Hepatic stellate cell (primary cell): ENCODE results near the gene SLC4A3.
"Not testable (repeated sequence)": the region's sequence is repeated elsewhere in the genome, so short reads cannot be mapped to it uniquely, and the experiment has no call there.

Experiments
- DNase-seq: peaks from one replicate; pipeline ENCODE4 v3.0.0; 2011; ENCODE audit warnings: low spot score

The SLC4A3 gene

DNA sequence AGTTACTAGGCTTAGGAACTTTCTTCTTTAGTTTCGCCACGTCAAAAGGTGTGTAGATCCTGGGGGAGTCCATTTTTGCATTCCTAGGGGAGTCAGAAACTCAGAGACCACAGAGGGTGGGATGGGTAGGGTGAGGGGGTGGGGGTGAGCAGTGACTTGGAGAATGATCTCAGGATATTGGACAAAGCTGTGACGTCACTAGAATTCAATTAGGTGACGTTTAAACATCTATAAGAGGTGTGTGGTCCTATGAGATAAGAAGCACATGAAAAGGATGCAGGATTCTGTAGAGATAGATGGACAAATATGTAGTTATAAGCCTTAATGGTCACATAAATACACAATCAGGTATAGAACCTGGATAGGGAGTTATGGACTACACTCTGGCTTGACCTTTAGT lies 21.5 kb downstream of the SLC4A3 start:
- no peak for DNase-seq

DNA sequence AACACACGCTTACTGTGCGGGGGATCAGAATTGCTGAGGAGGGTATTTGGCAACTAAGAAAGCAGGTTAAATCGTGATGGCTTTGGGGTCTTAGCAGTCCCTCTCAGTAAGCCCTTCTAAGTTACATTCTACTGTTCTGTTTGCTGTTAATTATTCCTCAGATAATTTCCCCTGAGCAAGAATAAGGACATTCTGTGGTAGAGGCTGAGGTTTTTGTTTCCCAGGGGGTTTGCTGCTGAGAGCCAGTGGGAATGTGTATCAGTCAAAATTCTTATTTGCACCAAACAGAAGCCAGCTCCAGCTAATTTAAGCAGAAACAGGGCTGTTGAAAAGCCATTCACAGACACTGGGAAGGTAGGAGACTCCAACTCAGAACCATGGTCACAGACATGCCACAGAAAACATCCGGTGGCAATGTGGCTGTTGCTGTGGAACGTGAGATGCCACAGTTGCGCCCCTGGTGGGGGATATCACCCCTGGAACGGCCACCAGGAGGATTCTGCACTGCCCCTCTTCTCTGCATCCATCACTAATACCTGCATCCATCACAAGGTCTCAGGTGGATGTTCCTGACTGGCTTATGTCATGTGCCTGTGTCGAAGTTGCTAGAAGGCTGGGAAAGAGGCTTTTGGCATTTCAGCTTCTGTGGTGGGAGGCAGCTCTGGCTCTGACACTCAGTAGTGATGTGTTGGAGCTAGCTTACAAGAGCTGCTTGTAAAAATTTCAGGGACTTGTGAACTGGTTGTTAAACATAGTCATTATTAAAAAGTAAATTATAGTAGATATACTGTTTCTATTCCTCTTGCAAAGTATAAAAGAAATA lies 23.2 kb downstream of the SLC4A3 start:
- no peak for DNase-seq

DNA sequence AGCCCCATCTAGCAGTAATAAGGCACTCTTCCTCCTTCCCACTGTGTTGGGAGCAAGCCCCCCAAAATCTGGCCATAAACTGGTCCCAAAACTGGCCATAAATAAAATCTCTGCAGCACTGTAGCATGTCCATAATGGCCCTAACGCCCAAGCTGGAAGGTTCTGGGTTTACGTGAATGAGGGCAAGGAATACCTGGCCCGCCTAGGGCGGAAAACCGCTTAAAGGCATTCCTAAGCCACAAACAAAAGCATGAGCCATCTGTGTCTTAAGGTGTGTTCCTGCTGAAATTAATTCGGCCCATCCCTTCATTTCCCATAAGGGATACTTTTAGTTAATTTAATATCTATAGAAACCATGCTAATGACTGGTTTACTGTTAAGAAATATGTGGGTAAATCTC lies 24.2 kb downstream of the SLC4A3 start:
- DNase-seq: not testable (repeated sequence)

DNA sequence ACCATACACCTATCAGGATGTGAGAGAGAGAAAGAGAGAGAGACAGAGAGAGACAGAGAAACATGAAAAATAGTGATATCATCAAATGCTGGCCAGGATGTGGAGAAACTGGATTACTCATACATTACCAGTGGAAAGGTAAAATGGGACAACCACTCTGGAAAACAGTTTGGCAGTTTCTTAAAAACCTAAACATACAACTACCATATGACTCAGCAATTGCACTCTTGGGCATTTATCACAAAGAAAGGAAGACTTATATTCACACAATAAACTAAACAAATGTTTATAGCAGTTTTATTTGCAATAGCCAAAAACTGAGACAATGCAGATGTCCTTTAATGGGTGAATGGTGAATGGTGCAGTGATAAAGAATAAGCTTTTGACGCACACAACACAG lies 29.1 kb downstream of the SLC4A3 start:
- DNase-seq: no peak

DNA sequence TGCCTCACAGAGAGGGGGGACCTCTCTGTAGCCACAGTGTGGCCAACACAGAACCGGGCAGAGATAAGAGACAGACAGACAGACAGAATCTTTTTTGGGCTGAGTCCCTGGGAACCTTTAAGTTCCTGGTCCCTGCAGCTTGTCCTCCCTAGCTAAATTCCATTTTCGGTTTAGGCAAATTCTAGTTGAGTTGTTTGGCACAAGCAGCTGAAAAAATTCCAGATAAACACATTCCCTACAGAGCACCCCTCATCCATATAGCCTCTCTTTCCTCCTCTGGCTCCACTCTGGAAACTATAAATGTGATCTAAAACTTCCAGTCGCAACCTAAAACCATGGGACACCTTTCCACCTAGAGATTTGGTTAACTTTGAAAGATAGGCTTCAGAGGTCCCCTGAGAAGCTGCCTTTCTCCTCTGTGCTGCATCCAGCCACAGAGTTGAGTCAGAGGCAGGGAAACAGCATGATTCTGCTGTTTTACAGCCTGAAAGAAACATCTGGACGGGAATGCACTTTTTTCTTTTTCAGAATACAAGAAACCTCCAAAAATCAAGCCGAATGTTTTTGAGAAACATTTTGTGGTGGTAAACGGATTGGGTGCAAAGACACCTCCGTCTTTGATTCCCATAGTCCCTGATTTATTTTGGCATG lies 30.9 kb downstream of the SLC4A3 start:
- no peak for DNase-seq

DNA sequence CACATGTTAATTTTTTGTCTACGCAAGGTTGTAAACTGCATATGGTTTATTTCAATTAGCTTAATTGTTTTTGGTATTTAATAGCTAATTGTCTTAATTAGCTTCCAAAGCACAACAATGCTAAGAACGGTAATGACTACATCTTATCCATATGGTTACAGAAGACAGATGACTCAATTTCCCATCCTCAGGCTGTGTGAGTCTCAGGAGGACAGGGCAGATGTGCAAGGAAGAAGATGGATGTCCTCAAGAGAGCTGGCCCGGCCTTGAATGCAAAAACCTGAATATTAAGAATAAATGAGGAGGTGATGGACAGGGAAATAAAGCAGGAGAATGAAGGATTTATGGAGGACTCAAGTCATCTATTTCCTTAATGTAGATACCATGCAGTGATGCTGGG lies 31.4 kb downstream of the SLC4A3 start:
- DNase-seq: no peak

DNA sequence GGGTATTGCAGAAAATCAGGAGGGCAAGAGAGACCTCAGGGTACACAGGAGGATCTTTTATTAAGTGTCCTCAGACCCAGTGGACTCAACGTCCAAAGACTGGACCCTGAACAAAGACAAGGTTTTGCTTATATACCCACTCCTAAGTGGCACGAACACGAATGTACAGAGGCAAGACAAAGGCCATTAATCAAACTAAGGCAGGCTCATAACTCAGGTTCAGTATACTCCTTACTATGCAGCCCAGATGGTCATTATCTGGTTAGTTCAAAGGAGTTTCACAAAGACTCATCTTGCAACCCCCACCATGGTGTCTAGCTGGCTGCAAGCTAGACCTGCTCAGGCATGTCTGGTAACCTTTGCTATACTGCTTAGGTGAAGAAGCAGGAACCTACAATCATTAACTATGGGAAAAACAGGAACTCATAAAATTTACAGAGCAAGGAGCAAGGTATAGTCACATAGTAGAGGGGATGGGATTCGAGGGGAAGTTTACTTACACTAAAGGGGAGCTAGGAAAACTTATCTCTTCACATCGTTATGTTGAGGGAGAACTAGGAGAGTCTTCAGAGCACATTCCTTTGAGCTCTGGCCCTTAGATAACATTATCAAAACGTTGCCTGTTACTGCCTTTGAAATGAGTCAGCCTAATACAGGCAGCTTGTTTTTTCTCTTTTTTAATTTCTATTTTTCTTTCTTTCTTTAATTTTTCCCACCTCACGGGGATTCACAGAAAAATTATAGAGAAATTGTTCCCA lies 33.9 kb downstream of the SLC4A3 start:
- no peak for DNase-seq

DNA sequence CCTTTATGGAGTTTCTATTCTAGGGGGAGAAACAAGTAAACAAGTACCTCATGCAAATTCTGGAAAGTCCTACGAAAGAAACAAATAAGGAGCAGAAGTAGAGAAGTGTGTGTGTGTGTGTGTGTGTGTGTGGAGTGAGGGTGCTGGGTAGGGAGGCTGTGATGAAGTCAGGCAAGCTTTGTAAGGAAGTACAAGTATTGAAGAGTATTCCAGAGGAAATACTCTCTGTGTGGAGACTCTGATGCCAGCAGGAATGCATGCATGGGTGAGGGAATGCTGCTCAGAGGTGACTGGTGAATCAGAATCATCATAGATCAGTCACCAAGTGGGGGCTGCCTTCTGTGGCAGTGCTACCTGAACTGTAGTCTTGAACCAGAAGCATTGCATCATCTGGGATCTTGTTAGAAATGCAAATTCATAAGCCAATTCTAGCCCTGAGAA lies 34.5 kb downstream of the SLC4A3 start:
- DNase-seq: no peak

DNA sequence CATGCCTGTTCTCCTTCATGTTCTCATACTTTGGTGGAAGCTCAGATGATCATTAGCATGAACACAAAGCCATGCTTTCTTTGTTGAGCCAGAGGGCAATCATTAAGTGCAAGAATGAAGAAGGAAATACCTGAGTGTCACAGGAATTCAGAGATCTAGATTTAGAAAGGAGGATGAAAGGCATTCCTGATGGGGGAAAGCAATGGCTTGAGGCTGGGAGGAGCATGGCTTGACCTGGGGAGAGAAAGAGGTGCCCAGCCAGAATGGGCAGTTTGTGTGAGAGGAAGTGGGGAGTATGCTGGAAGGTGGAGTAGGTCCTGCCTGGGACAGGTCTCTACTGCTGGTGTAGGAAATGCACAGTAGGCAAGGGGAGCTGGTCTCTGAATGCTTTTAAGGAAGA lies 35.1 kb downstream of the SLC4A3 start:
- no peak for DNase-seq

DNA sequence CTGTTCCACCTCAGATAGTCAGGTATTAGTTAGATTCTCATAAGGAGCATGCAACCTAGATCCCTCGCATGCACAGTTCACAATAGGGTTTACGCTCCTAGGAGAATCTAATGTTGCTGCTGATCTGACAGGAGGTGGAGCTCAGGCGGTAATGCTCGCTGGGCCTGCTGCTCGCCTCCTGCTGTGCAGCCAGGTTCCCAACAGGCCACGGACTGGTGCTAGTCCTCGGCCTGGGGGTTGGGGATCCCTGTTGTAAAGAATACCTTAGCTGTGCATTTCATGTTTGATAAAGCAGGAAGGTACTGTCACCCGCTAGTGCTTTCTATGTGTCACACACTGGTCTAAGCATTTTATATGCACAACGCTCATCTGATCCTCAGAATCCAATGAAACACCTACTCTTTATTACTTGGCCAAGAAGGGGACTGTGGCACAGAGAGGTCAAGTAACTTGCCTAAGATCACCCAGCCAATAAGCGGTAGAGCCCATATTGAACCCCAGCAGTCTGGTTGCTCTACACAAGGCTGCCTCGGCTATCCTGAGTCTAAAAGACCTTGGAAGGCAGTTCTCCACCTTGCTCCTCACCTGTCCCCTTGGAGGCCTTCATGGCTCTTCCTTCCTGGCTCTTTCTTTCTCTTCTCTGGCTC lies 35.8 kb downstream of the SLC4A3 start:
- DNase-seq: no peak

DNA sequence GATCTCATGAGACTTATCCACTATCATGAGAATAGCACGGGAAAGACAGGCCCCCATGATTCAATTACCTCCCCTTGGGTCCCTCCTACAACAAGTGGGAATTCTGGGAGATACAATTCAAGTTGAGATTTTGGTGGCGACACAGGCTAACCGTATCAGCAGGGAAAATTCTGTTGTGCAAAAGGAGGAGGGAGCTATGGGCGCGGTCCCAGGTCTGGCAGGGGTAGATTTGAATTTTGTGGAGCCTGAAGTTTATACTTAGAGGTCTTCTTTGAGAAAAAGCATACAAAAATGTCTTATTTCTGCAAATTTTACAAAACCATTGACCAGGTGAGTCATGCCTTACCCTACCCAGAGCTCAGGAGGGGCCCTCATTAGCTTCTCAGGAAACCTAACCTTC lies 36.6 kb downstream of the SLC4A3 start:
- no peak for DNase-seq

DNA sequence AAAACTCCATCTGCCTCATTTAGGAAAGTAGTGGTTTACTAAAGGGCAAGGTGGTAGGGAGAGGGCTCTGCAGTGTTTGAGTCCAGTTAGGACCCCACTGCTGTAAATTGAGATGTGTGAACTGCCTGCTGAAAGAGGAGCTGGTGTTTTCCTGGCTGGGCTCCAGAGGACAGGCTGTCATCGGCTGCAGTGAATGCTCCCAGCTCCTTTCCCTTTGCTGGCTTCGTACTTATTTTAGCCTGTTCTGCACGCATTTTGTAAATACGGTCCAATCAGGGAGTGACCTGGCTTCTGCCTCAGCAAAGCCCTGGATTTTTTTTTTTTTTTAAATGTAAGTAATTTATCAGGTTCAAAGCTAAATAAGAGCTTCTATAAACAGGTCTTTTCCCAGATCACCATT lies 37.5 kb downstream of the SLC4A3 start:
- no peak for DNase-seq

DNA sequence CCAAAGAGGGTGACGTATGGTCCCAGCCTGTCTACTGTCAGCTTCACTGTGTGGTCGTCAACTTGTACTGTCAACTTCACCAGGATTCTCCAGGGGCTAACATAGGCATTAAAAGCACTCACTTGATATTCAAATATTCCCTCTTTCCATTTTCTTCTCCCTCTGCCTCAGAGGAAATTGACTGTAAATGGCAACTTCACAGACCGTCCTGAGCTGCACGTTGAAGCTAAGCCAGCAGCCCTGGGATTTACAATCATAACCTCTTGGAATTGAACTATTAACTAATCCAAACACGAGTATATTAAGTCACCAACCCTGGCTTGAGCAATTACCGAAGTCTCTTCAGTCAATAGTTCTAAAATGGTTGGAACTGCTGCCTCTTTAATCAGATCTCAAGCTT lies 38.5 kb downstream of the SLC4A3 start:
- DNase-seq: no peak

DNA sequence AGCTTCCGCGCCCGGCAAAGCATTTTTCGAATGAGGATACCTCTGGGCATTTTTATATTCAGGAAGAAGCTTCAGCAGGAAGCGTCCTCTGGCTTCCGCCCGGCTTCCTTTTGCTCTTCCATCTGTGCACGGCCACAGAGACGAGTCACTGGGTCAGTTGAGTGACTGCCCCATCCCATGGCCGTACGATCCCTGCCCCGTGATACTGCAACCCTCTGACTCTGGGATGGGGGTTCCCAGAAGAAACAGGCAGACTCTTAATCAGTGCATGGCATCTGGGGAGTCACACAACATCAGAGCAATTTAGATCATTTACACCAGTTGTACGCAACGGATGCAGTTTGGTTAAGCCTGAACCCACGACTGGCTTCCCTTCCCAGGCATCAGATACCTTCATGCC lies 40.9 kb downstream of the SLC4A3 start:
- no peak for DNase-seq

DNA sequence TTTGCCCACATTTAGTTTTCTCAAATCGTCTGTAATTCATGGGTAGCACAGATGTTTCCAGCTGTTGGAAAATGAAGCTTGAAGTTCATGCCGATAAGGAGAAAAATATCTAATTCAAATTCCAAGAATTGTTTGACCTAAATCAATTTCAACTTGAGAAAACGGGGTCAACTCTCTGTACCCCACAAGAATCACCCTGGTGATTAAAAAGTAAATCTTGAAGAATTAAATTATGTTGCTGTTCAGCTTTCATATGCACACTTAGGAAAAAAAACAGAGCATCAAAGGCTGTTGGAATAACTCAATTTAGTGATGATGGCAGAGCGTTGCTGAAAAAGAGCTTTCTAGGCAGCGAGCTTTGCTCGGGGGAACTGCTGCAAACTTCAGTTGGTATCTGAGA lies 43.0 kb downstream of the SLC4A3 start:
- no peak for DNase-seq

DNA sequence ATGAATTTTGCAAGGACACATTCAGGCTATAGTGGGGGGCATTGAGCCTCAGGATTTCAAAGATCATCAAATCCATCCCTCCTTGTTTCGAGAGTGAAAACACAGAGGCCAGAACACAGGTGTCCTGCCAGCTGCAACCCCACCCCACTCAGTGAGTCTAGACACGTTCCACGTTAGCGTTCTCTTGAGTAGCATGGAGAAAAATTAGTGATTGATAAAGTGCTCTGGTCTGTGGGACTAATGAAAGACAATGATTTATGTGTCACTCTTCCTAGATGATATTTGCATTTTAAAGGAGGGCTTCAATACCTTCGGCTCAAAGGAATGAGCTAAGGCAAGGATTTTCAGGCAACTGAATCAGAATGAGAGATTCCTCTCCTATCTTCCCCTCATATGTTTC lies 43.8 kb downstream of the SLC4A3 start:
- DNase-seq: no peak

DNA sequence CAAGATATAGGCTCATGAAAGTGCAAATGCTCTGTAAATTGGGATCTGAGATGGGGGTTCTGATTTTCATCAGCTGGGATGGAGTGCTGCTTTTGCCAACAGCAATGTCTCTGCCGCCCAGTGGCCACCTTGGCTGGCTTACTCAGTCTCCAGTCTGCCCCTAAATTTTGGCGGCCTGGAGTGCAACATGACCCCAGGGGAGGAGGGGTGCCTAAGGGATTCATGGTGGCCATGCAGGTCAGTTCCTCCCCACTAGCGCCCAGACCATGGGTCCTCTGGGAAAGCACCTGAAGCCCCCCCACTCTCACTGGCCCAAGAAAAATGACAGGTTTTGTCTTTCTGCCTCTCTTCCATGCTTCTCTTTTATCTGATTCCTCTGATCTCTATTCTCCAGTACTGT lies 45.0 kb downstream of the SLC4A3 start:
- no peak for DNase-seq

DNA sequence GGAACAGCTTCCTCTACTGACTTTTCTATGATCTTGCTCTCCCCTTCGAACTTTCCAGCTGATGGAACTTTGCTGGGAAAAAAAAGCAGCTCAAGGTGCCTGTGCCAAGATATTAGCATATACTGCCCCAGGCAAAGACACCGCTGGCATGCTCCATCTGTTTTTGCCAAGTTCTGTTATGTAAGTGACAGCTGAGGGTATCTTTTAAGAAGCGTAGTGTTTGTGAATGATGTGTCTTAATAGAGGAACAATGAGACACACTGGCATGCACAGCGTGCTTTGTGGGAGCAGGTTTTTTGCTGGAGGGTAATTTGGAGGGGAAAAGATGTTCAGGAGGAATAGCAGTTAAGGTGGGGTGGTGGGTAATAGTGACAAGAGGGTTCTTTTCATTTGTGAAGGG lies 47.8 kb downstream of the SLC4A3 start:
- DNase-seq: no peak

DNA sequence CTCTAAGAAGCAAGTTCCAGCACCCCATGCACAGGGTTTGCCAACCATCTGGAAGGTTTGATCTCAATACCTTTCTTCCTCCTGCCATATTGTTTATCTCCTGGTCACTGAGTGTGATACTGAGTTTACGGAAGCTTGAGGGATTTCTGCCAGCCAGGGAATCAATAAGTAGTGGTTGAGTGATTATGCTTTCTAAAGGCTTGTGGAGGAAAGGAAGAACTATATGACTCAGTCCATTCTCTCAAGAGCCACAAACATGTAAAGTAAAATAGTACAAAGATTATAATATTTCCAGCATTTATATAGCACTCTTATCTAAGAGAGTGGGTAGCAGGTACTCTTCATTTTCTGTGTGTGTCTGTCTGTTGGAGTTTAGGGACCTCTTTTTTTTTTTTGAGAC lies 49.2 kb downstream of the SLC4A3 start:
- no peak for DNase-seq

DNA sequence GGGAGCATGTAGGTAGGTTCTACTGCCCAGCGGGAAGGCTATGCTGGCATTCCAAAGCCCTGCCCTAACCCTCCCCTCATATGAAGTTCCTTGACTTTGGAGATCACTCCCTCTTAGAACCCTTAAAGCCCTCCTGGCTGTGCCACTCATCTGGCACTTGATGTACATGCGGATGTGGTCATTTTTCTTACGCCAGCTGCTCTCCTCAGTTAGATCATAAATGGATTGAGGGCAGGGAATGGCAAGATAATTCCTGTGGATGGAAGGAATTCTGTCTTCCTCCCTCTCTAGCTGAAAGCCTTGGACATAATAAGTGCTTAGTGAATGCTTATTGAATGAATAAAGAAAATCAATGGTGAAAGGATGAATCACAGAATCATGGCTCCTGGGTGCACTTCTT lies 51.6 kb downstream of the SLC4A3 start:
- DNase-seq: no peak

DNA sequence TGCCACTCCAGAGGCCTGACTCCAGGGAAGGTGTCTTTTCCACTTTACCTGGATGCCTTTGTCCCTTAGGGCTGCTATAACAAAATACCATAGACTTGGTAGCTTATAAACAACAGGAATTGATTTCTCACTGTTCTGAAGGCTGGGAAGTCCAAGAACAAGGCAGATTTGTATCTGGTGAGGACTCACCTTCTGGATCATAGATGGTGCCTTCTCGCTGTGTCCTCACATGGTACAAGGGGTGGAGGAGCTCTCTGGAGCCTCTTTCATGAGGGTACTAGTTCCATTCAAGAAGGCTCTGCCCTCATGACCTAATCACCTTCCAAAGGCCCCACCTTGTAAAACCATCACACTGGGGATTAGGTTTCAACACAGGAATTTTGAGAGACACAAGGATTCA lies 52.1 kb downstream of the SLC4A3 start:
- no peak for DNase-seq

DNA sequence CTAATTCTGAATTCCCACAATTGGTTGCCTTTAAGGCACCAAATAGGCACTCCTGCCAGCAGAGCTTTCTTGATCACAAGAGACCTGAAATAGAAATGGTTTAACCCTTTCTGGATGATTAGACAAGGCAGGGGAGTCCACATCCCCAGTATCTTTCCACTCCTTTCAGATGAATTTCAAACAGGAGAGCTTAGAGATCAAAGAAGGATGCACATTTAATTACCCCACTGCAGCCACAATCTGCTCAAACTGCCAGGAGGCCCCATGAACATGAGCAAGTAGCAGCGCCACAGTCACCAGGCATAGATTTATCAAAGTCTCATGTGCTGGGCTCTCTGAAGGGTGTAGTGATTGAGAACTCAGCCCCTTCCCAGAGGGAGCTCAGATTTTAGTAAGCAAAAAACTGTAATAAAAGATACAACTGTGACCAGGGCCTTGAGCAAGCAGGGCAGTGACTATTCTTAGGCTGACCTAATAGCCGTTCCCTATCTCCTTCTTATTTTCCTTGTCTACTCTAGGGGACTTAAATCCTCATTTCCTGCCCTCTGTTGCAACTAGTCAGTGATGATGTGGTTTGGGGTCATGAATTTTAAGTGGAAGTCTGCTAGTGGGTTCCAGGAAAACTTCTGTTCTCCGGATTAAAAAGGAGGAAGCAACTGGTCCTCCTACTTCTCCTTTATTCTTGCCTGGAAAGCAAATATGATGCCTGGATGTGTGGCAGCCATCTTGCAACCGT lies 53.7 kb downstream of the SLC4A3 start:
- no peak for DNase-seq
